Upper lobe of right lung (tissue), 1 donor: ENCODE data around the gene SNRNP25. TPM values are rescaled to one million over a fixed set of nuclear protein-coding genes. Genes with fewer than 3 reads are reported as not detected.

Experiments
- ATAC-seq: fragments of 200-7000 bp; cut with Tn5 transposase; one replicate; pipeline ENCODE4 v1.9.1; 2020; ENCODE audit warnings: mild to moderate bottlenecking, moderate library complexity
- DNase-seq: peaks from one replicate; pipeline ENCODE4 v3.0.0-alpha.2; 2020
- H3K27ac ChIP-seq: fragments of 200-600 bp; one replicate; pipeline ENCODE4 v1.8.0; 2022
- H3K27me3 ChIP-seq: fragments of 200-600 bp; one replicate; pipeline ENCODE4 v1.8.0; 2022; ENCODE audit warnings: mild to moderate bottlenecking
- H3K36me3 ChIP-seq: fragments of 200-600 bp; one replicate; pipeline ENCODE4 v1.8.0; 2022
- H3K4me1 ChIP-seq: fragments of 200-600 bp; one replicate; pipeline ENCODE4 v1.8.0; 2022
- H3K4me3 ChIP-seq: fragments of 200-600 bp; one replicate; pipeline ENCODE4 v1.8.0; 2022; ENCODE audit warnings: mild to moderate bottlenecking
- H3K9me3 ChIP-seq: fragments of 200-600 bp; one replicate; pipeline ENCODE4 v1.8.0; 2022
- intact Hi-C: fragments of 100-400 bp; cut with DNase I; formaldehyde crosslinking; loops from one replicate; pipeline ENCODE4 v1.11.0; 2022
- microRNA-seq: library from miRNA; unstranded; fragments of <30 nt; microRNA quantifications from one replicate; pipeline ENCODE4 v1.2.0, GENCODE V29; 2020; ENCODE audit warnings: borderline microRNAs expressed
- total RNA-seq: library from RNA; stranded (reverse); fragmentation: NEBNext Ultra II Directional; extraction: Animal tissue kit (Norgen Biotek cat#: 25700); gene quantifications from one replicate; pipeline ENCODE4 v1.2.1, GENCODE V29; 2021
- TF ChIP-seq, protein P1 (sequence below): fragments of 200-600 bp; IDR thresholded peaks from one replicate; pipeline ENCODE4 v1.8.0; 2022; ENCODE audit warnings: antibody characterized with exemption
- donor health status: DM: no; HTN: yes; CAD: no; lungs with severe emphysema.

SNRNP25 gene
- total RNA-seq, 1 donor from 2014 or later, result 11.6 TPM

DNA sequence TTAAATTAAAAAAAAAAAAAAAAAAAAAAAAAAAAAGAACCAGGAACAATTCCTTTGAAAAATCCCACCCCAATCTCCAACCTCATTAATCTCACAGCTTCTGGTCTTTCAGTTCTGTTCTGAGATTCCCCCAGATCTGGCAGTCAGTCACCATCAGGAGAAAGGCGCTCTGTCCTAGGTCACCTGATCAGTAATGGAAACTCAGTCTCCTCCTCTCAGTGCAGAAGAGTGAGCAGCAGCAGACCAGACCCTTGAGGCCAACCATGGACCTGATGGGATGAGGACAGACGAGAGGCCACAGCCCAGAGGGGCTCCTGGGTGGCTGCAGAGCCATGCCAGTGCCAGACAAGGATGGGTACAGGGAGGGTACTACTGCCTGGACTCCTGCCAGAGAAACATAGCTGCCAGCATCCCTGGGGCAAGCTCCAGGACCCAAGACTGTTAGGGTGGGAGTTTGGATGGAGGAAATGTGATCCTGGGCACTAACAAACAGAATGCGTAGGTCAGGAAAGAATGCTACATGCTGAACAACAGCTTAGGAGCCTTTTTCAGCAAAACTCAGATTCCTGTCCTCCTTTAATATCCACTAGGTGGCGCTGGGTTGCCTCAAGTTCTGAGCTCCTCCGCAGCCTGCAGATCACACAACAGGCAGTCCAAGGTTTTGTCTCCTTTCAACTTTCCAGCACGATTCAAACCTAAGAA is 53.1 kb downstream of the SNRNP25 start:
- Histone ChIP-seq H3K4me3 (no peak overlapping the region), H3K36me3 (peaks cover 27% of the 10 kb centered on the region), H3K27ac (no peak overlapping the region), H3K27me3 (no peaks in the 10 kb centered on the region), H3K4me1 (peaks cover 5% of the 10 kb centered on the region), H3K9me3 (no peaks in the 10 kb centered on the region)
- TF ChIP-seq, protein P1, sequence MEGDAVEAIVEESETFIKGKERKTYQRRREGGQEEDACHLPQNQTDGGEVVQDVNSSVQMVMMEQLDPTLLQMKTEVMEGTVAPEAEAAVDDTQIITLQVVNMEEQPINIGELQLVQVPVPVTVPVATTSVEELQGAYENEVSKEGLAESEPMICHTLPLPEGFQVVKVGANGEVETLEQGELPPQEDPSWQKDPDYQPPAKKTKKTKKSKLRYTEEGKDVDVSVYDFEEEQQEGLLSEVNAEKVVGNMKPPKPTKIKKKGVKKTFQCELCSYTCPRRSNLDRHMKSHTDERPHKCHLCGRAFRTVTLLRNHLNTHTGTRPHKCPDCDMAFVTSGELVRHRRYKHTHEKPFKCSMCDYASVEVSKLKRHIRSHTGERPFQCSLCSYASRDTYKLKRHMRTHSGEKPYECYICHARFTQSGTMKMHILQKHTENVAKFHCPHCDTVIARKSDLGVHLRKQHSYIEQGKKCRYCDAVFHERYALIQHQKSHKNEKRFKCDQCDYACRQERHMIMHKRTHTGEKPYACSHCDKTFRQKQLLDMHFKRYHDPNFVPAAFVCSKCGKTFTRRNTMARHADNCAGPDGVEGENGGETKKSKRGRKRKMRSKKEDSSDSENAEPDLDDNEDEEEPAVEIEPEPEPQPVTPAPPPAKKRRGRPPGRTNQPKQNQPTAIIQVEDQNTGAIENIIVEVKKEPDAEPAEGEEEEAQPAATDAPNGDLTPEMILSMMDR, result peak; percentile 81
- intact Hi-C loops, result no loop called here
- ATAC-seq (peak; percentile 83), DNase-seq (no peak)

Small RNAs within 50 kb of the gene (microRNA-seq; reads per million reads assigned to microRNA genes)
- not detected for gene MIR6859-4

Other genes with a start within 250 kb of the SNRNP25 start
- 12.0 TPM for gene POLR3K, start 220 bp upstream of the SNRNP25 start, total RNA-seq
- 48.4 TPM for gene RHBDF1, start 18.8 kb downstream of the SNRNP25 start, total RNA-seq
- gene MPG, start 24.4 kb downstream of the SNRNP25 start, total RNA-seq, result 42.5 TPM
- gene NPRL3, start 84.8 kb downstream of the SNRNP25 start, total RNA-seq, result 30.6 TPM
- gene HBZ, start 98.8 kb downstream of the SNRNP25 start, total RNA-seq, result not detected
- gene HBM, start 112.2 kb downstream of the SNRNP25 start, total RNA-seq, result not detected
- gene HBA2, start 119.0 kb downstream of the SNRNP25 start, total RNA-seq, result 248 TPM
- gene HBA1, start 122.9 kb downstream of the SNRNP25 start, total RNA-seq, result 241 TPM
- not detected for gene HBQ1, start 126.6 kb downstream of the SNRNP25 start, total RNA-seq
- gene LUC7L, start 175.6 kb downstream of the SNRNP25 start, total RNA-seq, result 78.8 TPM
- 56.0 TPM for gene FAM234A, start 181.0 kb downstream of the SNRNP25 start, total RNA-seq
- 7.8 TPM for gene RGS11, start 222.1 kb downstream of the SNRNP25 start, total RNA-seq
- 1.3 TPM for gene ARHGDIG, start 226.8 kb downstream of the SNRNP25 start, total RNA-seq
- gene PDIA2, start 229.3 kb downstream of the SNRNP25 start, total RNA-seq, result 0.96 TPM